Retinal pigment epithelial cell (primary cell): ENCODE data around the gene HOXA3.

Experiments used
- DNase-seq: peaks from one replicate; pipeline ENCODE4 v3.0.0-alpha.2; 2010; ENCODE audit warnings: low read depth
- H3K4me3 ChIP-seq: 2 replicates; pipeline ENCODE4 v1.5.1; 2011; ENCODE audit warnings: mild to moderate bottlenecking, low read length, control low read depth, moderate library complexity
- CTCF ChIP-seq: conservative IDR thresholded peaks from 2 replicates; pipeline ENCODE4 v1.5.1; 2011; ENCODE audit warnings: low read depth, low read length, control low read depth, inconsistent platforms

Gene HOXA3

DNA sequence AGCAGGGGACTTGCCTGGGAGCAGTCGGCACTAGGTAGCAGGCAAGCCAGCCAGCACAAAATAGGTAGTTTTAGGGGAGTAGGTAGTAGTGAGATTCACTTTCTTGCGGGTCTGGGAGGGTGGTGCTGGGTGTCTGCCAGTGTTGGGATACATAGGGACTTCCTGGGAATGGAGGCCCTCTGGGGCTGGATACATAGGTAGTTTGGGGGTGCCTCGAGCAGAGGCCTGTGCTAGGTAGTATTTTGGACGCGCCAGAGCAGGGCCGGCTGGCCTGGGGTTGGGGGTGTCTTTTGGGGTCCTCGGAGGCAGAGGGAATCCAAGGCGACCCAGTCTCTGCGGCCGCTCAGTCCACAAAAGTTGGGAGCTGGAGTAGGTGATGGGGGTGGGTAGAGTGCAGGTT lies 2.0 kb upstream of the HOXA3 start:
- TF ChIP-seq CTCF: no peak
- H3K4me3 ChIP-seq: no peak overlapping the region
- no peak for DNase-seq

DNA sequence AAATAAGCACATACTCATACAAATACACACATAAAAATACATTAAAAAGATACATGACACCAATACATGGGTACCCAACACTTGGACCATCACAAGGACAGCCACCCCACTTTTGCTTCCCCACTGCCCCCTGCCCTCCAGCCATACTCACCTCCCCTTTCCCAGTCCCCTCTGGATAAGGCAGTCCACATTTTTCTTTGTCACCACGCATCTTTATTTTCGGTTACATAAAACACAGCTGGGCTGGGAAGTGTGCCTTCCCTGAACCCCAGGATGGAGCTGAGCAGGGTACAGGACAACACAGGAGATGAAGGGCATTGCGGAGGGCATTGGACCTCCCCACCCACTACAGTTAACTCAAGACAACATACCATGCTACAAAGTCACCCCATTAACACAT lies 1.1 kb upstream of the HOXA3 start:
- no peak for DNase-seq
- no peak overlapping the region for H3K4me3 ChIP-seq

GRCh38 chr7:27152816-27153442 lies 546 bp upstream of the HOXA3 start:
- no peak for TF ChIP-seq CTCF
- no peak overlapping the region for H3K4me3 ChIP-seq

More for the DNA sequence above, 1.1 kb upstream of the HOXA3 start:
- no peak for TF ChIP-seq CTCF

GRCh38 chr7:27151341-27151930 lies 947 bp downstream of the HOXA3 start:
- H3K4me3 ChIP-seq: no peak overlapping the region
- TF ChIP-seq CTCF: no peak
- no peak for DNase-seq

More at GRCh38 chr7:27152816-27153442, 546 bp upstream of the HOXA3 start:
- no peak for DNase-seq

- no peak for DNase-seq
- peak; percentile 68 for TF ChIP-seq CTCF
- H3K4me3 ChIP-seq: no peak overlapping the region
Observed at GRCh38 chr7:27150568-27151340, 1.6 kb downstream of the HOXA3 start.

DNA sequence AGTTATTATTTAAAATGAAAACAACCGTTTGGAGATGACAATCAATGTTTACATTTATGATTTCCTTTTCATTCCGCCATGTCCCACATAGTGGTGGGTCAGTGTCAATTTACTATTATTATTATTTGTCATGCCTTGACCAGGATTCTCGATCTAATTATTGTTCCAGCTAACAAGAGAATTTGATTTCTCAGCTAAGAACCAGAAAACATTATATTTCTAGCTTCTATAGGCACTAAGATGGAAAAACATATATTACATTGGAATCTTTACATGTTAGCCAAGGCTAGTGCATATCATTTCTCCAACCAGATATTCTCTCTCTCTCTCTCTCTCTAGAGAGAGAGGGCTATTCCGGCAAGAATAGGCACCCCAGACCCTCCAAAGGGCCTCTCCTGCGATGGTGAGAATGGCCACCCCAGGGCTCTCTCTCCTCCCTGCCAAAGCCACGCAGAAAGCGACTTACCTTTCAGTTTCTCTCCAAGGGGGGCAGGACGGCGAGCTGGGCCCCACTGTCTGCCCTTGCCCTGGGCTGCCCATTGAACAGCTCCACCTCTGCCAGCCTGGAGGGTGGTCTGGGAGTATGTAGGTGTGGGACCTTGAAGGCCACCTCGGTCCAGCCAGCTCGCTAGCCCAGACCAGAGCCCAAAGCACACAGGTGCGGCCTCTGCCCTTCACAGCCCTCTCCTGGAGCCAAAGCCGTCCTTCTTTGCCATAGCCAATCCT lies 2.4 kb downstream of the HOXA3 start:
- DNase-seq: no peak
- no peak overlapping the region for H3K4me3 ChIP-seq
- no peak for TF ChIP-seq CTCF
